ENCODE results near the gene SS18L1.

The SS18L1 gene

GRCh38 chr20:62158541-62158940 lies 15.0 kb downstream of the SS18L1 start:
- Histone ChIP-seq H4K20me1 (ENCODE audit: insufficient read depth, low read length, poor library complexity, severe bottlenecking) (peaks cover 22% of the 10 kb centered on the region), H3K9me2 (replicated peaks; ENCODE audit: low read depth, low read length) (no peaks in the 10 kb centered on the region), H3K79me2 (ENCODE audit: insufficient read depth, low read length) (peaks cover 62% of the 10 kb centered on the region), H3K9me3 (ENCODE audit: insufficient read depth, low read depth, low read length) (no peaks in the 10 kb centered on the region), H3K4me3 (ENCODE audit: low read length, poor library complexity, severe bottlenecking) (no peak overlapping the region), H3K4me2 (ENCODE audit: low read depth, low read length, poor library complexity, severe bottlenecking) (no peak overlapping the region), H3K36me3 (ENCODE audit: insufficient read depth, low read length) (peaks cover 54% of the 10 kb centered on the region; the same call in 1 of the 2 replicates), H3F3A (ENCODE audit: low read depth) (no peaks in the 10 kb centered on the region), H3K4me1 (ENCODE audit: insufficient read depth, low read length, poor library complexity, severe bottlenecking) (no peaks in the 10 kb centered on the region), H3K9ac (ENCODE audit: low read depth, low read length, poor library complexity, severe bottlenecking) (no peak overlapping the region), H2AFZ (ENCODE audit: low read length) (no peak overlapping the region), H3K27me3 (ENCODE audit: insufficient read depth, low read length, poor library complexity, severe bottlenecking) (no peaks in the 10 kb centered on the region)
- no peak for TF ChIP-seq EZH2phosphoT487 (IDR thresholded peaks at IDR 0.05; ENCODE audit: borderline replicate concordance)
- TF ChIP-seq CTCF (conservative IDR thresholded peaks at IDR 0.05; ENCODE audit: low read length): no peak

GRCh38 chr20:62159052-62159451 lies 15.5 kb downstream of the SS18L1 start:
- H4K20me1 ChIP-seq (ENCODE audit: insufficient read depth, low read length, poor library complexity, severe bottlenecking): peaks cover 21% of the 10 kb centered on the region
- no peak overlapping the region for H3K4me2 ChIP-seq (ENCODE audit: low read depth, low read length, poor library complexity, severe bottlenecking)
- H3K9me2 ChIP-seq (replicated peaks; ENCODE audit: low read depth, low read length): no peaks in the 10 kb centered on the region
- H3K79me2 ChIP-seq (ENCODE audit: insufficient read depth, low read length): peaks cover 57% of the 10 kb centered on the region
- no peak overlapping the region for H3K4me3 ChIP-seq (ENCODE audit: low read length, poor library complexity, severe bottlenecking)
- no peaks in the 10 kb centered on the region for H3K4me1 ChIP-seq (ENCODE audit: insufficient read depth, low read length, poor library complexity, severe bottlenecking)
- H2AFZ ChIP-seq (ENCODE audit: low read length): no peak overlapping the region
- TF ChIP-seq EZH2phosphoT487 (IDR thresholded peaks at IDR 0.05; ENCODE audit: borderline replicate concordance): no peak
- TF ChIP-seq CTCF (conservative IDR thresholded peaks at IDR 0.05; ENCODE audit: low read length): no peak
- H3K36me3 ChIP-seq (ENCODE audit: insufficient read depth, low read length): peaks cover 54% of the 10 kb centered on the region; the same call in 1 of the 2 replicates
- no peaks in the 10 kb centered on the region for H3K27me3 ChIP-seq (ENCODE audit: insufficient read depth, low read length, poor library complexity, severe bottlenecking)
- no peaks in the 10 kb centered on the region for H3F3A ChIP-seq (ENCODE audit: low read depth)
- no peak overlapping the region for H3K9ac ChIP-seq (ENCODE audit: low read depth, low read length, poor library complexity, severe bottlenecking)
- H3K9me3 ChIP-seq (ENCODE audit: insufficient read depth, low read depth, low read length): no peaks in the 10 kb centered on the region

GRCh38 chr20:62159839-62160238 lies 16.3 kb downstream of the SS18L1 start:
- no peaks in the 10 kb centered on the region for H3K9me2 ChIP-seq (replicated peaks; ENCODE audit: low read depth, low read length)

GRCh38 chr20:62160253-62160652 lies 16.7 kb downstream of the SS18L1 start:
- H4K20me1 ChIP-seq (ENCODE audit: insufficient read depth, low read length, poor library complexity, severe bottlenecking): peaks cover 21% of the 10 kb centered on the region
- TF ChIP-seq EZH2phosphoT487 (IDR thresholded peaks at IDR 0.05; ENCODE audit: borderline replicate concordance) (no peak), CTCF (conservative IDR thresholded peaks at IDR 0.05; ENCODE audit: low read length) (no peak)
- peaks cover 62% of the 10 kb centered on the region; the same call in 1 of the 2 replicates for H3K36me3 ChIP-seq (ENCODE audit: insufficient read depth, low read length)

More at GRCh38 chr20:62159839-62160238, 16.3 kb downstream of the SS18L1 start:
- Histone ChIP-seq H3K9me3 (ENCODE audit: insufficient read depth, low read depth, low read length) (no peaks in the 10 kb centered on the region), H3F3A (ENCODE audit: low read depth) (no peaks in the 10 kb centered on the region), H3K79me2 (ENCODE audit: insufficient read depth, low read length) (peaks cover 49% of the 10 kb centered on the region), H4K20me1 (ENCODE audit: insufficient read depth, low read length, poor library complexity, severe bottlenecking) (peaks cover 21% of the 10 kb centered on the region), H2AFZ (ENCODE audit: low read length) (no peak overlapping the region), H3K4me1 (ENCODE audit: insufficient read depth, low read length, poor library complexity, severe bottlenecking) (no peaks in the 10 kb centered on the region), H3K9ac (ENCODE audit: low read depth, low read length, poor library complexity, severe bottlenecking) (no peak overlapping the region), H3K4me3 (ENCODE audit: low read length, poor library complexity, severe bottlenecking) (no peak overlapping the region), H3K4me2 (ENCODE audit: low read depth, low read length, poor library complexity, severe bottlenecking) (no peak overlapping the region), H3K36me3 (ENCODE audit: insufficient read depth, low read length) (peaks cover 58% of the 10 kb centered on the region; the same call in 1 of the 2 replicates), H3K27me3 (ENCODE audit: insufficient read depth, low read length, poor library complexity, severe bottlenecking) (no peaks in the 10 kb centered on the region)
- TF ChIP-seq EZH2phosphoT487 (IDR thresholded peaks at IDR 0.05; ENCODE audit: borderline replicate concordance): no peak

More at GRCh38 chr20:62160253-62160652, 16.7 kb downstream of the SS18L1 start:
- Histone ChIP-seq H3K27me3 (ENCODE audit: insufficient read depth, low read length, poor library complexity, severe bottlenecking) (no peaks in the 10 kb centered on the region), H3K79me2 (ENCODE audit: insufficient read depth, low read length) (peaks cover 45% of the 10 kb centered on the region), H3F3A (ENCODE audit: low read depth) (no peaks in the 10 kb centered on the region), H3K4me1 (ENCODE audit: insufficient read depth, low read length, poor library complexity, severe bottlenecking) (no peaks in the 10 kb centered on the region), H3K4me2 (ENCODE audit: low read depth, low read length, poor library complexity, severe bottlenecking) (no peak overlapping the region), H3K9me2 (replicated peaks; ENCODE audit: low read depth, low read length) (no peaks in the 10 kb centered on the region), H3K9me3 (ENCODE audit: insufficient read depth, low read depth, low read length) (no peaks in the 10 kb centered on the region), H3K9ac (ENCODE audit: low read depth, low read length, poor library complexity, severe bottlenecking) (no peak overlapping the region), H2AFZ (ENCODE audit: low read length) (no peak overlapping the region), H3K4me3 (ENCODE audit: low read length, poor library complexity, severe bottlenecking) (no peak overlapping the region)
